DMS53 (cell line): Measurements from ENCODE around the gene ERCC2.

Source experiments
- DNase-seq: peaks from one replicate; lab custom pipeline; 2025; lab: John Stamatoyannopoulos, UW

ERCC2 gene

DNA sequence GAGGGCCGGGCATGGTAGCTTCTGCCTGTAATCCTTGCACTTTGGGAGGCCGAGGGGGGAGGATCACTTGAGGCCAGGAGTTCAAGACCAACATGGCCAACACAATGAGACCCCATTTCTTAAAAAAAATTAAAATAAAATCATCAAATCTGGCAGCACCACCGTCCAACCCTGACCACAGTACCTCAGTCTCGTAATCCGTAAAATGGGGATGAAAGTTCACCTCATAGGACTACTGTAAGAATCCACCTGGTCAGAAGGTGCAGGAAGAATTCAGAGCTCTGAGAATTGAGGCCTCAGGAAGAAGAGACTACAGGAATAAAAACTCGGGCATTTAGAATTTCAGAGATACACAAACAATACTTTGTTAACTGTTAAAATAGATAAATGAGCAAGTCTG, 31.4 kb upstream of the ERCC2 start:
- no peak for DNase-seq

- no peak for DNase-seq
Observed at GRCh38 chr19:45400192-45400591, 29.8 kb upstream of the ERCC2 start.

- DNase-seq: no peak
Observed at GRCh38 chr19:45395821-45396617, 25.6 kb upstream of the ERCC2 start.

DNA sequence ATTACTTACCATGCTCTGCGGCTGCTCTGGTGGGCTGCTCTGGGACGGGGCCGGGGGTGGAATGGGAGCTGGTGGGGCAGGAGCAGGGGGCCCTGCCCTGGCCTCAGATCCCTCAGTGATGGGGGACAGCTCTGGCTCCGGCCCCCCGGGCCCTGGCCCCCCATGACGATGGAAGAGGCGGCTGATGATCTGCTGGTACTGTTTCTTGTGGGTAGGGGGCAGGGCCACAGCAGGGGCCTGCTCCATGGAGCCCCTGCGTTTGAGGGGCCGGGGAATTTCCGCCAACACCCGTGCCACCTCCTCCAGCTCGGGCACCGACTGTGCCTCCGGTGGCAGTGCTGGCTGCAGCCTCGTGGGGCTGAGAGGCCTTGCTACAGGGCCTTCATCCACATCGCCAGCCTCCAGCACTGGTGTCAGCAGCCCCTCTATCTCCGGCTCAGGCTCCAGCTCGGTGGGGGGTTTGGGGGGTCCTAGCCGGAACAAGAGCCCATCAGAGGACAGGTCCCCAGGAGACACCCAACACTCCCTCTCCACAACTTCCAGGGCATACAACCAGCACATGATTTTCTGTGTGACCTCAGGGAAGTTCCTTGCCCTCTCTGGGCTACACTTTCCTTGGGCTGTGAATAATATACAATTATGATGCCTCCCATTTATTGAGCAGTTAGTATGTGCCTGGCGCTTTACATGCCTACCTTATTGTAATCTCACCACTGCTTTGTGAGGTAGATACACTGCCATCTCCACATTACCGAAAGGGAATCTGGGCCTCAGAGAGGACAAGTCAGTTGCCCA, 21.7 kb upstream of the ERCC2 start:
- DNase-seq: no peak

DNA sequence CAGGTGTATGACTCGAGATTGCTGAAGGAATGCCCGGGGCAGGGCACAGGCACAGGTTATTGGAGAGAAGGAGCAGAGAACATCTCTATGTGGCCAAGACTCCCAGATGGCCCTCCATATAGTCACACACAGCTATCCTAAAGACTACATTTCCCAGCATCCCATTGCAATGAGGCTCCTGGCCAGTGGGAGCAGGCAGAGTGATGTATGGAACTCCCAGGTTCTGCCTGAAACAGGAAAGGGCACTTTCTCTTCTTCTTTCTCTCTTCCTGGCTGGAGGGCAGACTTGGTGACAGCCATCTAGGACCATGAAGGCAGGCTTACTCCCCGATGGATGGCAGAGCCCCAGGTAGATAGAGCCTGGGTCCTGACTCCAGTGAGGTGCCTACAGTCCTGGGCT, 21.0 kb upstream of the ERCC2 start:
- peak; percentile 58 for DNase-seq

GRCh38 chr19:45385392-45386221, 15.2 kb upstream of the ERCC2 start:
- peak; percentile 26 for DNase-seq

DNA sequence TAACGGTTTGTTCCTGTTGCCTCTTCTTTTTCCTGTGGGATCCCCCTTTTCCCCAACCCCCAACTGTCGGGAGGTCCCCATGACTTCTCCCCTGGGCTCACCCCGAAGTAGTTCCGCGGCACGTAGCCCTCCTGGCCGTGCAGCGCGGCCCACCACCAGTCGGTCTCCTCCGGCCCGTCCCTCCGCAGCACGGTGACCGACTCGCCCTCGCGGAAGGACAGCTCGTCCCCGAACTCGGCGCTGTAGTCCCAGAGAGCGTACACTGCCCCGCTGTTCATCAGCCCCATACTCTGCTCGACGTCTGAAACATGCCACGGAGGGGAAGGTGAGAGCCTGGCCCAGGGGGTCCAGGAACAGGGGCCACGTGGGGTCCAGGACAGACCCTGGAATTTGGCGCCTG, 12.1 kb upstream of the ERCC2 start:
- DNase-seq: no peak

- no peak for DNase-seq
Observed at GRCh38 chr19:45380107-45380506, 9.7 kb upstream of the ERCC2 start.

DNA sequence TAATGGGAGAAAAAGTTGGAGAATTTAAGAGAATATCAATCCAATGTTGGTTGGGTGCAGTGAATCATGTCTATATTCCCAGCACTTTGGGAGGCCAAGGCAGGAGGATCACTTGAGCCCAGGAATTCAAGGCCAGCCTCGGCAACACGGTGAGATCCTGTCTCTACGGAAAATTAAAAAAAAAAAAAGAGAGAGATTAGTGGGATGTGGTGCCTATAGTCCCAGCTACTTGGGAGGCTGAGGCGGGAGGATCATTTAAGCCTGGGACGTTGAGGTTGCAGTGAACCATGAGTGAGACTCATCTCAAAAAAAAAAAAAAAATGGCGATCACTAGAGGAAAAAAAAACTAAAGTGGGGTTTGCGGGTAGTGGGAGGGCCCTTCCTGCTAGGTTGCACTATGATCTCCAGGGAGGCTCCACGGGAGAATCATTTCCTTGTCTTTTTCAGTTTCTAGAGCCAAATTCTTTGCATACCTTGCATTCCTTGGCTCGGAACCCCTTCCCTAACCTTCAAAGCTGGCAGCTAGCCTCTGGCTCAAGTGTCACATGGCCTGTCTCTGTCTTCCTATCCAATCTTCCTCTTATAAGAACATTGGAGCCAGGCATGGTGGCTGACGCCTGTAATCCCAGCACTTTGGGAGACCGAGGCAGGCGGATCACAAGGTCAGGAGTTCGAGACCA, 5.8 kb upstream of the ERCC2 start:
- peak; percentile 12 for DNase-seq

GRCh38 chr19:45368737-45369340, 1.5 kb downstream of the ERCC2 start:
- peak; percentile 14 for DNase-seq

GRCh38 chr19:45368127-45368526, 2.2 kb downstream of the ERCC2 start:
- no peak for DNase-seq

GRCh38 chr19:45364696-45365095, 5.7 kb downstream of the ERCC2 start:
- no peak for DNase-seq

GRCh38 chr19:45363861-45364459, 6.4 kb downstream of the ERCC2 start:
- no peak for DNase-seq

DNA sequence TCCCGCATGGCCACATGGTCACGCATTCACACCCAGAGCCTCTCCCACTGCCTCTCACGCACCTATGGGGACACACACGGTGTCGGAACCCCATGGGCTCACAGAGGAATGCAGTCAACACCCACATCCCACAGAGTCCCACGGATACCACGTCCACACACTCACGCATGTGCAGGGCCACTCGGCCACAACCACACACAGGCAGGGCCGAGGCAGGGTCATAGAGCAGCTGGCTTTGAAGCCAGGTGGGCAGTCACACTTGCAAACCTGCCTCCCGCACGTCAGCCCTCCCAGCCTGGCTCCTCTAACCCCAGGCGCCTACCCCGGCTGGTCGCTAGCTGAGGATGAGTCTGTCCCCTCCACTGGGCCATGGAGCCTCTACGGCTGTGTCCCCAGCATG, 8.1 kb downstream of the ERCC2 start:
- no peak for DNase-seq

GRCh38 chr19:45361608-45362007, 8.8 kb downstream of the ERCC2 start:
- no peak for DNase-seq

DNA sequence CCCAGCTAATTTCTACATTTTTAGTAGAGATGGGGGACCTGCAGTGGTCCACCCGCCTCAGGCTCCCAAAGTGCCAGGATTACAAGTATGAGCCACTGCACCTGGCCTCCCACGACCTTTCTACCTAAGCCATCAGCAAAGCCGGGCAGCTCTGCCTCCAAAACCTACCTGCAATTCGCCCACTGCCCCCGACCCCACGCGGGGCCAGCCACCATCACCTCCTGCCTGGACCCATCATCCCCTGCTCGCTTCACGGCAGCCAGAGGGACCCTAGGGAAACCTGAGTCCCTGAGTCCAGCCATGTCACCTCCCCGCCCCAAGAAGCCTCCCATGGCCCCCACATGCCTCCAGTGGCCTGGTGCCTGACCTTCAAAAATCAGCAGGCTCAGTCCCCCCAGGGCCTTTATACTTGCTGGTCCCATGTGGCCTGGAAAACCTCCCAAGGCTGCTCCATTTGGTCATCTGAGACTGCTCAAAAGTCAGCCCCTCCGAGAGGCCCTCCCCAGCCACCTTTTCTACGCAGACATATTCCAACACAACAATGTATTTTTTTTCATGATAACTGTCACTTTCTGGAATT, 12.1 kb downstream of the ERCC2 start:
- DNase-seq: no peak

DNA sequence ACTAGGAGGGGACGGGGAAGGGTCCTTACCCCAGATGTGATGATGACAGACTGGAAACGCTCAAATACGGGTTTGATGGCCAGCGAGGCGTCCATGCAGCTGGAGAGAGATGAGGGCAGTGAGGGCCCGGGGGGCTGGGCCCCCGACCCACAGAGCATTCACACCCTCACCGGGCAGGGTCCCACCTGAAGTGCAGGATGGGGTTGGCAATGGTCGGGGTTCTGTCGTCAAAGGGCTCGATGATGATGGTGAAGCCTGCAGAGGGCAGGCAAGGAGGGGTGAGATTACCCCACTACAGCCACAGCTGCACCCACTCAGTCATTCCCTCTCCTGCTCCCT, 13.0 kb downstream of the ERCC2 start:
- no peak for DNase-seq

GRCh38 chr19:45356760-45357444, 13.5 kb downstream of the ERCC2 start:
- DNase-seq: no peak

DNA sequence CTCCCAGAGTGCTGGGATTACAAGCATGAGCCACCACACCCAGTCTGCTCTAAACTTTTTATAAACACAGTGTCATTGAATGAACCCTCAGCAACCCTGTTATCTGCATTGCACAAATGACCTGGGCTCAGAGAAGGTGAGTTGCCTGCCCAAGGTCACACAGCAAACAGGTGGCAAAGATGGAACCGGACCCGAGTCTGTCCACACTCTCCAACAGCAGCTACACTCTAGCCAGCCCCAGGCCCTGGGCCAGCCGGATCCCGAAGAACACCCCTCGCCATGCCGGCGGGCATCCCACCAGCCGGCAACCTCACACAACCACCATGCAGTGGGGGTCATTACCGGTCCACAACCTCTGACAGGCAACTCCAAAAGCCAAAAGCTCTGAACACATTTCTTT, 14.5 kb downstream of the ERCC2 start:
- DNase-seq: no peak

DNA sequence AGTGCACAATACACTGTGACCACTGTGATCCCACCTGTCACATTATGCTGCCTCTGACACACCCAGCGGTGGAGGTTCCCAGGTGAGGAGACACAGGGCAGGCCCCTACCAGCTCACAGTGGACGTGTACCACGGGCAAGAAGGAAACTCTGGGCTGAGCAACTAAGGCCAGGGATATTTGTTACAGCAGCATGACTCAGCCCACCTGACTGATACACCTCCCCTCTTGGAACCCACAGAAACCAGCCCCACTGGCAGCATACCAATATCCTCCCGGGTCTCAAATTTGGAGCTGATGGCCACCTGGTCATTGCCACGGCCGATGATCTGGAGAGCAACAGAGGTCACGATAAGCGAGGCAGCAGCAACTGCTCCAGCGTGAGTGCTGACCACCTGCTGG, 15.0 kb downstream of the ERCC2 start:
- no peak for DNase-seq
